A549 (cell line): ENCODE measurements around the gene KRTAP1-4. TPM values are rescaled to one million over a fixed set of nuclear protein-coding genes. Genes with fewer than 3 reads are reported as not detected.

ENCODE experiments used
- ATAC-seq, 2 experiments: fragments of 200-7000 bp in 1 of 2; fragments of >200 bp in 1 of 2; cut with Nextera tagmentation in 1 of 2; cut with Tn5 transposase in 1 of 2; 3 replicates each; pipeline versions ENCODE4 v1.8.0 to v1.9.1; 2018 to 2020; ENCODE audit warnings: mild to moderate bottlenecking in 1 of 2, moderate library complexity in 1 of 2
- CTCF ChIA-PET: fragments of 300-600 bp; sonication (Branson Sonifier 250); formaldehyde crosslinking; extraction: SDS; loops from one replicate; lab custom pipeline; 2021; ENCODE audit warnings: antibody characterized with exemption, inconsistent platforms; lab: Yijun Ruan, JAX
- POLR2A ChIA-PET: fragments of 350-600 bp; formaldehyde crosslinking; extraction: SDS; loops from one replicate; lab custom pipeline; 2021; ENCODE audit warnings: antibody characterized with exemption, inconsistent platforms; lab: Yijun Ruan, JAX
- DNase-seq, 2 experiments: peaks; one replicate each; pipeline versions ENCODE4 v3.0.0 to v3.0.0-alpha.2; 2011 to 2016; ENCODE audit warnings: low read depth in 1 of 2, low spot score in 1 of 2
- FAIRE-seq: peaks from 2 replicates; lab custom pipeline; 2011; peaks lifted over from hg19 to GRCh38; lab: Jason Lieb, UNC
- H3K27ac ChIP-seq, 2 experiments: fragments of >200 bp; sonication (Bioruptor Twin); formaldehyde crosslinking; 3 replicates each; pipeline ENCODE4 v1.5.1; 2016 to 2017
- H3K4me1 ChIP-seq: fragments of >200 bp; sonication (Bioruptor Twin); formaldehyde crosslinking; 3 replicates; pipeline ENCODE4 v1.6.1; 2016
- H3K4me2 ChIP-seq: fragments of >200 bp; sonication (Bioruptor Twin); formaldehyde crosslinking; 3 replicates; pipeline ENCODE4 v1.6.1; 2016
- H3K4me3 ChIP-seq: fragments of >200 bp; sonication (Bioruptor Twin); formaldehyde crosslinking; 3 replicates; pipeline ENCODE4 v1.5.1; 2016
- H3K9me3 ChIP-seq: fragments of >200 bp; sonication (Bioruptor Twin); formaldehyde crosslinking; 3 replicates; pipeline ENCODE4 v1.6.1; 2016
- CBX2 ChIP-seq: fragments of 200-600 bp; sonication (generic); IDR thresholded peaks from 2 replicates; pipeline ENCODE4 v1.6.1; 2016; ENCODE audit warnings: low read depth, mild to moderate bottlenecking, borderline replicate concordance
- CEBPB ChIP-seq, 2 experiments: fragments of >200 bp in 1 of 2; sonication (Bioruptor Twin) in 1 of 2; formaldehyde crosslinking in 1 of 2; IDR thresholded peaks; 2 replicates each; pipeline ENCODE4 v1.6.1; 2012 to 2016
- CHD2 ChIP-seq: fragments of 150-350 bp; IDR thresholded peaks from 2 replicates; pipeline ENCODE4 v1.6.1; 2014; ENCODE audit warnings: low read length; ENCODE audit not compliant: partially characterized antibody
- CHD4 ChIP-seq: fragments of 200-600 bp; sonication (generic); IDR thresholded peaks from 2 replicates; pipeline ENCODE4 v1.6.1; 2016; ENCODE audit warnings: antibody characterized with exemption, mild to moderate bottlenecking, borderline replicate concordance
- EHF ChIP-seq: fragments of 250-450 bp; sonication (Bioruptor Pico); IDR thresholded peaks from 2 replicates; pipeline ENCODE4 v1.5.0; 2020; ENCODE audit warnings: mild to moderate bottlenecking
- EP300 ChIP-seq, 2 experiments: fragments of >200 bp; sonication (Bioruptor Twin); formaldehyde crosslinking; IDR thresholded peaks; 2 replicates in 1 of 2; 3 replicates in 1 of 2; pipeline ENCODE4 v1.6.1; 2016 to 2017
- ESRRA ChIP-seq: fragments of 150-350 bp; IDR thresholded peaks from 2 replicates; pipeline ENCODE4 v1.6.1; 2014; ENCODE audit warnings: mild to moderate bottlenecking, low read length, borderline replicate concordance
- HEYL ChIP-seq: fragments of 250-450 bp; sonication (Bioruptor Pico); IDR thresholded peaks from 2 replicates; pipeline ENCODE4 v1.8.0; 2021; ENCODE audit warnings: mild to moderate bottlenecking, moderate library complexity
- HOXA7 ChIP-seq: fragments of 250-450 bp; sonication (Bioruptor Pico); IDR thresholded peaks from 2 replicates; pipeline ENCODE4 v1.5.0; 2020; ENCODE audit warnings: mild to moderate bottlenecking, moderate library complexity
- HOXB5 ChIP-seq: fragments of 250-450 bp; sonication (Bioruptor Pico); IDR thresholded peaks from 2 replicates; pipeline ENCODE4 v1.5.0; 2020; ENCODE audit warnings: mild to moderate bottlenecking, moderate library complexity
- JUNB ChIP-seq: fragments of >200 bp; sonication (Bioruptor Twin); formaldehyde crosslinking; IDR thresholded peaks from 2 replicates; pipeline ENCODE4 v1.6.1; 2016
- KDM5A ChIP-seq: fragments of 200-600 bp; sonication (generic); IDR thresholded peaks from 2 replicates; pipeline ENCODE4 v1.6.1; 2016; ENCODE audit warnings: antibody characterized with exemption, mild to moderate bottlenecking
- MAFK ChIP-seq: fragments of 450-650 bp; IDR thresholded peaks from 2 replicates; pipeline ENCODE4 v1.6.1; 2014; ENCODE audit not compliant: partially characterized antibody
- RAD21 ChIP-seq, 2 experiments: fragments of >200 bp in 1 of 2; sonication (Bioruptor Twin) in 1 of 2; formaldehyde crosslinking in 1 of 2; IDR thresholded peaks in 1 of 2; conservative IDR thresholded peaks in 1 of 2; 2 replicates in 1 of 2; 3 replicates in 1 of 2; pipeline ENCODE4 v1.6.1; 2012 to 2018; ENCODE audit warnings: inconsistent platforms in 1 of 2
- RNF2 ChIP-seq: fragments of 200-600 bp; sonication (generic); IDR thresholded peaks from 2 replicates; pipeline ENCODE4 v1.6.1; 2016; ENCODE audit warnings: low read depth, mild to moderate bottlenecking, antibody characterized with exemption, moderate library complexity, borderline replicate concordance
- TP53 ChIP-seq: fragments of 250-450 bp; sonication (Bioruptor Pico); IDR thresholded peaks from 2 replicates; pipeline ENCODE4 v1.5.0; 2021; ENCODE audit warnings: mild to moderate bottlenecking, moderate library complexity
- ZFP36 ChIP-seq: fragments of 450-650 bp; IDR thresholded peaks from 2 replicates; pipeline ENCODE4 v1.6.1; 2014; ENCODE audit warnings: borderline replicate concordance; ENCODE audit not compliant: partially characterized antibody
- ZNF302 ChIP-seq: fragments of 250-450 bp; sonication (Bioruptor Pico); IDR thresholded peaks from 2 replicates; pipeline ENCODE4 v1.9.0; 2021; ENCODE audit warnings: inconsistent platforms, mild to moderate bottlenecking, moderate library complexity
- WGBS: methylation state at CpG from one replicate; pipeline ENCODE4 v1.1.6; 2017; ENCODE audit errors: missing lambda C conversion rate; 5-methylcytosine and 5-hydroxymethylcytosine counted together
- polyA plus RNA-seq, 4 experiments: library from polyadenylated mRNA; depleted of rRNA in 3 of 4; stranded (reverse); fragments of >200 nt; fragmentation: RNase III in 1 of 4; extraction: RNeasy Plus Mini Kit Qiagen cat#74134 plus additional on column Dnase treatment in 1 of 4; gene quantifications; 2 replicates in 3 of 4; 3 replicates in 1 of 4; pipeline ENCODE4 v1.2.3, GENCODE V29; 2011 to 2017
- TF ChIP-seq, protein P1 (sequence below): fragments of 450-650 bp; IDR thresholded peaks from 2 replicates; pipeline ENCODE4 v1.6.1; 2014; ENCODE audit warnings: antibody characterized with exemption
- TF ChIP-seq, protein P2 (sequence below): IDR thresholded peaks from 2 replicates; pipeline ENCODE4 v1.6.1; 2012; ENCODE audit warnings: low read depth, borderline replicate concordance
- TF ChIP-seq, protein P3 (sequence below): fragments of 150-350 bp; IDR thresholded peaks from 2 replicates; pipeline ENCODE4 v1.6.1; 2014; ENCODE audit warnings: low read depth, mild to moderate bottlenecking, low read length
- TF ChIP-seq, protein P4 (sequence below): fragments of 250-450 bp; sonication (Bioruptor Pico); IDR thresholded peaks from 2 replicates; pipeline ENCODE4 v1.5.0; 2021; ENCODE audit warnings: mild to moderate bottlenecking, moderate library complexity, borderline replicate concordance

The KRTAP1-4 gene
- polyA plus RNA-seq, 2 of the 4 experiments (the other 2 are of a cell fraction): not detected

DNA sequence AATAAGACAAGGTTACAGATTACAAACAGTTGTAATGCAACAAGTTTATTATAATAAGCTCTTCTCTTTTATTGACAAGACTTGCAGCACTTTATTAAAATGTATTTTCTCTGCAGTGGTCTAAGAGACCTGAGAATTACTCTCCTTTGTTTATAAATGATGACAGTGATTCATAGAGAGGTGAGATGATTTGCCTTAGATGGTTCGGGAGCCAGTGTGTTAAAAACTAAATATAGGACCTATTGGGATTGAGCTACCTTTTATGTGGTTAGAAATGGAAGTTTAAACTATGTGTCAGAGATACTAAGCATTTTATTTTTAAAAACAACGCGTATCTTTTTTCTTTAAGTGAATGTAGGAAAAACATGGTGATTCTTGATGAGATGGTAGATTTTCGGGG is 33.2 kb downstream of the KRTAP1-4 start (continued):
- TF ChIP-seq, protein P1, sequence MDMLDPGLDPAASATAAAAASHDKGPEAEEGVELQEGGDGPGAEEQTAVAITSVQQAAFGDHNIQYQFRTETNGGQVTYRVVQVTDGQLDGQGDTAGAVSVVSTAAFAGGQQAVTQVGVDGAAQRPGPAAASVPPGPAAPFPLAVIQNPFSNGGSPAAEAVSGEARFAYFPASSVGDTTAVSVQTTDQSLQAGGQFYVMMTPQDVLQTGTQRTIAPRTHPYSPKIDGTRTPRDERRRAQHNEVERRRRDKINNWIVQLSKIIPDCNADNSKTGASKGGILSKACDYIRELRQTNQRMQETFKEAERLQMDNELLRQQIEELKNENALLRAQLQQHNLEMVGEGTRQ: no peak
- TF ChIP-seq, protein P2, sequence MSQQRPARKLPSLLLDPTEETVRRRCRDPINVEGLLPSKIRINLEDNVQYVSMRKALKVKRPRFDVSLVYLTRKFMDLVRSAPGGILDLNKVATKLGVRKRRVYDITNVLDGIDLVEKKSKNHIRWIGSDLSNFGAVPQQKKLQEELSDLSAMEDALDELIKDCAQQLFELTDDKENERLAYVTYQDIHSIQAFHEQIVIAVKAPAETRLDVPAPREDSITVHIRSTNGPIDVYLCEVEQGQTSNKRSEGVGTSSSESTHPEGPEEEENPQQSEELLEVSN: no peak
- TF ChIP-seq ZNF302: no peak
- no peak for TF ChIP-seq CEBPB (IDR thresholded peaks at IDR 0.05)

DNA sequence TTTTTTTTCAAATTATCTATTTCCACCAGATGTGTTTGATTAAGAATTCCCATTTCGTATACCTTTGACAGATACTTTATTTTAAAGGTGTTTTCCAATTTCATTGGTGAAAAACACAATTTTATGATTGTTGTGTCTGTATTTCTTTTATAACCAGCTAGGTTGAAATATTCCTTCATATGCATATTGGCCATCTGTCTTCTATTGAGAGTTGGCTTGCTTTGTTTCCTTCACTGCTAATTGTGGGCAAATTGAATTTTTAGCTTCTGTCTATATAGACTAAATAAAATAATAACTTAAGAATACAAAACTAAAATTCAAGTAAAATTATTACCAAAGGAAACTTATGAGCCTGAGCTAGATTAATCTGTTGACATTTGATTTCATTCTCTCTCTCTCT is 34.9 kb downstream of the KRTAP1-4 start:
- 57% methylated on average over 1 of the region's 1 CpG for WGBS
- CTCF ChIA-PET: interaction anchor here (0.8 to 2.1 kb wide), 4 partner anchors 12 to 501 kb away, joined by 3 to 8 read pairs (median 4); no protein-coding TSS in a partner anchor
- POLR2A ChIA-PET: interaction anchor here (0.7 kb wide), 1 partner anchor 21 kb away, joined by 3 read pairs; no protein-coding TSS in a partner anchor
- FAIRE-seq: peak; percentile 73
- Histone ChIP-seq H3K27ac (no peak overlapping the region), H3K4me3 (no peak overlapping the region)
- TF ChIP-seq CHD4 (no peak), MAFK (no peak), JUNB (no peak), TP53 (no peak), EP300 (IDR thresholded peaks at IDR 0.05) (no peak), CBX2 (no peak), HOXA7 (no peak), ZFP36 (no peak)
- TF ChIP-seq, protein P3, sequence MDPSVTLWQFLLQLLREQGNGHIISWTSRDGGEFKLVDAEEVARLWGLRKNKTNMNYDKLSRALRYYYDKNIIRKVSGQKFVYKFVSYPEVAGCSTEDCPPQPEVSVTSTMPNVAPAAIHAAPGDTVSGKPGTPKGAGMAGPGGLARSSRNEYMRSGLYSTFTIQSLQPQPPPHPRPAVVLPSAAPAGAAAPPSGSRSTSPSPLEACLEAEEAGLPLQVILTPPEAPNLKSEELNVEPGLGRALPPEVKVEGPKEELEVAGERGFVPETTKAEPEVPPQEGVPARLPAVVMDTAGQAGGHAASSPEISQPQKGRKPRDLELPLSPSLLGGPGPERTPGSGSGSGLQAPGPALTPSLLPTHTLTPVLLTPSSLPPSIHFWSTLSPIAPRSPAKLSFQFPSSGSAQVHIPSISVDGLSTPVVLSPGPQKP: no peak
- TF ChIP-seq, protein P2: no peak
- TF ChIP-seq, protein P1: no peak
- TF ChIP-seq, all 56 proteins: peak for 0
- DNase-seq (no peak), ATAC-seq (no peak)
- Histone ChIP-seq H3K4me1 (no peaks in the 10 kb centered on the region), H3K4me2 (no peak overlapping the region), H3K9me3 (0 out of 3 replicates have a peak, but pooled peaks cover 5% of the 10 kb centered on the region)

DNA sequence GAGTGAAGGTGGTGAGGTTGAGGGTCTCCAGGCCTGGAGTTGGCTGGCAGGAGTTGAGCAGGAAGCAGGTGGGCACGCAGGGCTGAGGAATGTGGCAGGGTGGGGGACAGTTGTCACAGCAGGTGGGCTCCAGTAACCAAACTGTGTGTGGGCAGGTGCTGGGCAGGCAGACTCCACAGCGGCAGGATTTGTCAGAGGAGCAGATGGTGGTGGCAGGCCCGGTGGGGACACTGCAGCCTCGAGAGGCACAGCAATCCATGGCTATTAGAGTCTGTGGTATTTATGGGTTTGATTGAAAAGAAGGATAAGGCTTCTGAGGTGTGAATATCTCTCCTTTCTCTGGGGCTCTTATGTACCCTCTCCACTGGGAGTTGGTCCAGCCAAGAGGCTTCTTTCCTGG is 36.2 kb downstream of the KRTAP1-4 start, which contains the start of gene KRTAP3-3:
KRTAP3-3 (minus strand) TSS at position 326 of the 400 bp plus-strand sequence; CDS start at position 259, 67 bp downstream.
- TF ChIP-seq CHD2 (no peak), ZNF302 (no peak), RAD21 (conservative IDR thresholded peaks at IDR 0.05 in 1 of 2, IDR thresholded peaks at IDR 0.05 in 1 of 2) (no peak), ESRRA (no peak), KDM5A (no peak), EHF (no peak), RNF2 (no peak), HEYL (no peak), HOXB5 (CRISPR knock-in tag) (no peak)
- TF ChIP-seq, protein P4, sequence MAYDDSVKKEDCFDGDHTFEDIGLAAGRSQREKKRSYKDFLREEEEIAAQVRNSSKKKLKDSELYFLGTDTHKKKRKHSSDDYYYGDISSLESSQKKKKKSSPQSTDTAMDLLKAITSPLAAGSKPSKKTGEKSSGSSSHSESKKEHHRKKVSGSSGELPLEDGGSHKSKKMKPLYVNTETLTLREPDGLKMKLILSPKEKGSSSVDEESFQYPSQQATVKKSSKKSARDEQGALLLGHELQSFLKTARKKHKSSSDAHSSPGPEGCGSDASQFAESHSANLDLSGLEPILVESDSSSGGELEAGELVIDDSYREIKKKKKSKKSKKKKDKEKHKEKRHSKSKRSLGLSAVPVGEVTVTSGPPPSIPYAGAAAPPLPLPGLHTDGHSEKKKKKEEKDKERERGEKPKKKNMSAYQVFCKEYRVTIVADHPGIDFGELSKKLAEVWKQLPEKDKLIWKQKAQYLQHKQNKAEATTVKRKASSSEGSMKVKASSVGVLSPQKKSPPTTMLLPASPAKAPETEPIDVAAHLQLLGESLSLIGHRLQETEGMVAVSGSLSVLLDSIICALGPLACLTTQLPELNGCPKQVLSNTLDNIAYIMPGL: no peak
- TF ChIP-seq, all 56 proteins: peak for 0
- H3K4me3 ChIP-seq: no peak within 1 kb of the TSS
- ATAC-seq (no peak), DNase-seq (no peak), FAIRE-seq (no peak)
- H3K27ac ChIP-seq: no peak within 1 kb of the TSS
- H3K4me1 ChIP-seq: no peaks in the 10 kb centered on the region
- 0 out of 3 replicates have a peak, but pooled peaks cover 5% of the 10 kb centered on the region for H3K9me3 ChIP-seq
- no peak within 1 kb of the TSS for H3K4me2 ChIP-seq
- ChIA-PET CTCF (interaction anchor here (1.0 kb wide), 1 partner anchor 24 kb away, joined by 3 read pairs; no protein-coding TSS in a partner anchor), POLR2A (no interaction called here)
- 48% methylated on average over 4 of the region's 4 CpGs for WGBS
